Activated CD8-positive, alpha-beta memory T cell treated with anti-CD3 and anti-CD28 coated beads for 1 hour (primary cell): ENCODE data around the gene VARS1.
"Not testable (repeated sequence)": the region's sequence is repeated elsewhere in the genome, so short reads cannot be mapped to it uniquely, and the experiment has no call there.

ENCODE experiments used
- DNase-seq, 2 donors: peaks; one replicate each; pipeline ENCODE4 v3.0.0-alpha.2; 2020; ENCODE audit warnings: low read depth in 1 of 2; ENCODE audit errors: extremely low read depth in 1 of 2

Gene VARS1

DNA sequence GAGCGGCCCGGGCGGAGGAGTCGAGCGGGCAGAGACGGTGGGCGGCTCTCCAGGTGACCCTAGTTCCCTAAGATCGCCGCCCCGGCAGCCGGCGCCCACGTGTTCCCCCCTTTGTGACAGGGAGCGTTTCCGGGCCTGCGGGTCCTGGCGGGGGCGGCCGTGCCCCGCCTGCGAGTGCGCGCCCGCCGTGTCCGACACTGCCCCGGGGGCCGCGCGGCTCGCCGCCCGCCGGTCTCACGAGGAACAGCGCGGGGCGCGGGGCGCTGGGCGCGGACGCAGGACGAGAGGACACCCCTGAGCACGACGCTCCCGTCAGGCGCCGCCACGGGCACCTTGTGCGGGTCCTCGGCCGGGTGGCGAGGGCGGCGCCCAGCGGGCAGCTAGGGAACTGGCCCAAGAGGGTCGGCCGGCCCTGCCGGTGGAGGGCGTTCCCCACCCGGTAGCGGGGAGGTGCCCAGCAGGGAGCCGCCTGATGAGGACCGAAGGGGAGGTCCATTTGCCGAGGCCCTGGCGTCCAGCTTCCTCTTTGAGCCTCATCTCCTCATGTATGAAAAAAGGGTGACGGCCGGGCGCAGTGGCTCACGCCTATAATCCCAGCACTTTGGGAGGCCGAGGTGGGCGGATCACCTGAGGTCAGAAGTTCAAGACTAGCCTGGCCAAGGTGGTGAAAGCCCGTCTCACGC lies at the start of gene VARS1:
Gene VARS1 (minus strand): TSS at position 137 of the 683 bp plus-strand sequence. CDS start 535 bp downstream, outside the sequence.
- DNase-seq: peak; percentile 55 to 76

- no peak for DNase-seq
Observed at GRCh38 chr6:31844507-31844906, 49.0 kb upstream of the VARS1 start.

DNA sequence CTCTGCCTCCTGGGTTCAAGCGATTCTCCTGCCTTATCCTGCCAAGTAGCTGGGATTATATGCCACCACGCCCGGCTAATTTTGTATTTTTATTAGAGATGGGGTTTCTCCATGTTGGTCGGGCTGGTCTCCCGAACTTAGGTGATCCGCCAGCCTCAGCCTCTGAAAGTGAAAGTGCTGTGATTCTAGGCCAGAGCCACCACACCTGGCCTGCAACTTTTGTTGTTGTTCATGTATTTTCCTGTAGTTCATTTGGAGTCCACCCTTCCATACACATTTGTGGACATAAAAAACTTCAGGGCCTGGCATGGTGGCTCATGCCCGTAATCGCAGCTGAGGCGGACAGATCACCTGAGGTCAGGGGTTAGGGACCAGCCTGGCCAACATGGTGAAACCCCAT lies 46.5 kb upstream of the VARS1 start:
- no peak for DNase-seq

GRCh38 chr6:31839779-31840126 lies 44.2 kb upstream of the VARS1 start:
- not testable (repeated sequence) for DNase-seq

DNA sequence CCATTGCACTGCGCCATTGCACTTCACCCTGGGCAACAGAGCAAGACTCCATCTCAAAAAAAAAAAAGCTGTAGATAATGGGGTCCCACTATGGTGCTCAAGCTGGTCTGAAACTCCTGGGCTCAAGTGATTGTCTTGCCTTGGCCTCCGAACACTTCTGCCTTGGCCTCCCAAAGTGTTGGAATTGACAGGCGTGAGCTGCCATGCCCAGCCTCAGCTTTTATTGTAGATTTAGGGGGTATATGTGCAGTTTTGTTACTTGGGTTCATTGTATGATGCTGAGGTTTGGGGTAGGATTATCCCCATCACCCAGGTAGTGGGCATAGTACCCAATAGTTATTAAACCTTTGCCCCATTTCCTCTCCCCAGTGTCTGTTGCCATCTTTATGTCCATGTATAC lies 43.4 kb upstream of the VARS1 start:
- DNase-seq: no peak

DNA sequence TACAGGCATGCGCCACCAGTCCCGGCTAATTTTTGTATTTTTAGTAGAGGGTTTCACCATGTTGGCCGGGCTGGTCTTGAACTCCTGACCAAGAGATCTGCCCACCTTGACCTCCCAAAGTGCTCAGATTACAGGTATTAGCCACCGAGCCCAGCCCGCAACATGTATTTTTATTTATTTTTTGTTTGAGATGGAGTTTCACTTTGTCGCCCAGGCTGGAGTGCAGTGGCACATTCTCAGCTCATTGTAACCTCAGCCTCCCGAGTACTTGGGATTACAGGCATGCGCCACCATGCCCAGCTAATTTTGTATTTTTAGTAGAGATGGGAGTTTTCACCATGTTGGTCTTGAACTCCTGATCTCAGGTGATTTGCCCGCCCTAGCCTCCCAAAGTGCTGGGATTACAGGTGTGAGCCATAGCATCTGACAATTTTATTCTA lies 42.6 kb upstream of the VARS1 start:
- not testable (repeated sequence) for DNase-seq

DNA sequence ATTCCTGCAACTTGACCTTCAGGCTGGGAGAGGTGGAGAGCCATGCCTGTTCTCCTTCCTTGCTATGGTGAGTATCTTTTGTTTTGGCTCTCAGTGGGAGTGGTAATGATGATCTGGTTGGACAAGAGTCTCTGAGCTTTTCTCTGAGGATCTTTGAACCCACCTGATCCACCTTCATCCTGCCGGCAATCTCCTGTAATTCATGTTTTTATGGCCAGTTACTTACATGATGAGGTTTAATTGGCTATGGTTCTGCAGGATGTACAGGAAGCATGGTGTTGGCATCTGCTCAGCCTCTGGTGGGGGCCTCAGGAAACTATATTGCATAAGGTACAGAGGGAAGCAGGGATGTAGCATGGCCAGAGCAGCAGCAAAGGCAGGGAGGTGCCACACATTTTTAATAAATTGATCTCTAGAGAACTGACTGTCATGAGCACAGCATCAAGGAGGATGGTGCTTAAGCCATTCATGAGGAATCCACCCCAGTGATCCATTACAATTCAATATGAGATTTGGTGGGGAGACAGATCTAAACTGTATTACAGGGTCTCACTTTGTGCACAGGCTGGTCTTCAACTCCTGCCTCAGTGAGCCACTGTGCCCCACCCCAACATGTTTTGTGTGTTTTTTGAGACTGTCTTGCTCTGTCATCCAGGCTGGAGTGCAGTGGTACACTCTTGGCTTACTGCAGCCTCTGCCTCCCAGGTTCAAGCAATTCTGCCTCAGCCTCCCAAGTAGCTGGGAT lies 42.0 kb upstream of the VARS1 start:
- DNase-seq: no peak

DNA sequence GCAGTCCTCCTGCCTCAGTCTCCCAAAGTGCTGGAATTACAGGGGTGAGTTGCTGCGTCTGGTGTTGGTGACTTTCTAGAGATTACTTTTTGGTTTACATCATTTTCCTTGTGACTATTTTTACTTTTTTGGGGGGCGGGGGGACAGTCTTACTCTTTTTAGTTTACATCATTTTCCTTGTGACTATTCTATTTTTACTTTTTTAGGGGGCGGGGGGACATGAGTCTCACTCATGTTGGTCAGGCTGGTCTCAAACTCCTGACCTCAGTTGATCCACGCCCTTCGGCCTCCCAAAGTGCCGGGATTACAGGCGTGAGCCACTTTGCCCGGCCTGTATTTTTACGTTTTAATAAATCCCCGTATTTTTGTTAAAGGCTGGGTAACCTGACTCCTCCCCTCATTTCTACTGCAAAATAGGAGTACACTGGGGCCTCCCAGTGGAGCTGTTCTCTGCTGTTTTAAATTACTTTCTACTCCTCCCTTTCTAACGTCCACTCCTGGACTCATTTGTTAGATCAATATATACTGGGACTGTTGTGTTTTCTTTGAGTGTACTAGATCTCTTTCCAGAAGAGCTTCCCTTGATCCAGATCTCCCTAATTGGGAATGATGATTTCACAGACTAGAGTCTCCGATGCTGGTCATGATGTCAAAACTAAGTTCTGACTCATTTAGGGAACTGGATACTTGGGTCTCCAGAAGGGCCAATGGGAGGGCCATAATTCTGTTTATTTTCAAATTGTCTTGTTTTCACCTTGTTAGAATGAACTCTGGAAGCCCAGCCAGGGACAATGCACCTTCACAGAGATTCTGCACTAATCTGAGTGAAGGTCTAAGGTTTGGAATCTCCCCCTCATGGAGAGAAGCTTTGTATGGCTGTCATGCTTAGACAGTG lies 41.2 kb upstream of the VARS1 start:
- DNase-seq: no peak

DNA sequence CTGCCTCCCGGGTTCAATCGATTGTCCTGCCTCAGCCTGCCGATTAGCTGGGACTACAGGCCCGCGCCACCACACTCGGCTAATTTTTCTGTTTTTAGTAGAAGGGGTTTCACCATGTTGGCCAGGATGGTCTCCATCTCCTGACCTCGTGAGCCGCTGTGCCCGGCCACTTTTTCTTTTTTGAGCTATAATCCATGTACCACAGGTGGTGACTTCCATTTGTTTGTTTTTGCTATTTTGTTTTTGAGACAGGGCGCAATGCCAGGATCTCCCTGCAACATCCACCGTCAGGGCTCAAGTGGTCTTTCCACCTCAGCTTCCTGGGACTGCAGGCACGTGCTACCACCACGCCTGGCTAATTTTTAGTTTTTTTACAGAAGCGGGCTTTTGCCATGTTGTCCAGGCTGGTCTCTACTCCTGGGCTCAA lies 40.5 kb upstream of the VARS1 start:
- DNase-seq: no peak

DNA sequence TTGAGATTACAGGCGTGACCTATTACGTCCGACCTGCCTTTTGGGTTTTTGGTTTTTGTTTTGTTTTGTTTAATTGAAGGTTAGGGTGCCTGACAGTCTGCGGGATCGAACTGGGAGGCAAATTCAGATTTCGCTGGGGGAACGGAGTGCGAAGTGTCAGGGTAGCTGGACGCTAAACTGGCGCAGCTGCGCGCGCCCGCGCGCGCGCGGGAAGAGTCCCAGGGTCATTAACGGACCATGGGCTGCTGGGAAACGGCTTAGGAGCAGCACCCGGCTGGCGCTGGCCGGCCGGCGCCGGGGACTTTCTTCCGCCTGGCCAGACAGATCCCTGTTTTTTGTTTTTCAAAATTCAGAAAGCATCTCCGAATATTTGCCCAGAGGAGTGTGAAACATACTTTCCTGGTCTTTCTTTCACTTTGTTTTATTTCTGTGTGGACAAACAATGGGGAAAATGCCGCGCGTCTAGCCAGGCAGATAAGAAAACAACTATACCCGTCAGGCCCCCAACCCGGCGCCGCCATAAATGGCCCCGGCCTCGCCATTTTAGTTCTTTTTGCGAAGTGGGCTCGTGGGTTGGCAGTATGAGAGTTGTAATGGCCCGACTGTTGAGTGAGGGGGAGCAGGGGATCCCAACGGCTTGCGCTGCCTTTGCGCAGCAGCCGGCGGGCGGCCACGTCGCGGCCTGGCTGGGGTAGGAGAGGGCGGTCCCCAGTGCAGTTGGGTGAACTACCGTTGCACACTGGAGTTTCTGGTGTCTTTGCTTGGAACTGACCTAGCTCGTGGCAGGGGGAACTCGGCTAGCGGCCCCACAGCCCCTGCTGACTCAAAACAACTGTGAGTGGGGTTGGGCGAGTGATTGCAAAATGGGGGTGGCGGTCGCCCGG lies 39.1 kb upstream of the VARS1 start:
- DNase-seq: peak; percentile 60 to 69

- no peak for DNase-seq
Observed at GRCh38 chr6:31831350-31832215, 36.0 kb upstream of the VARS1 start.

GRCh38 chr6:31830886-31831335 lies 35.4 kb upstream of the VARS1 start:
- DNase-seq: no peak

DNA sequence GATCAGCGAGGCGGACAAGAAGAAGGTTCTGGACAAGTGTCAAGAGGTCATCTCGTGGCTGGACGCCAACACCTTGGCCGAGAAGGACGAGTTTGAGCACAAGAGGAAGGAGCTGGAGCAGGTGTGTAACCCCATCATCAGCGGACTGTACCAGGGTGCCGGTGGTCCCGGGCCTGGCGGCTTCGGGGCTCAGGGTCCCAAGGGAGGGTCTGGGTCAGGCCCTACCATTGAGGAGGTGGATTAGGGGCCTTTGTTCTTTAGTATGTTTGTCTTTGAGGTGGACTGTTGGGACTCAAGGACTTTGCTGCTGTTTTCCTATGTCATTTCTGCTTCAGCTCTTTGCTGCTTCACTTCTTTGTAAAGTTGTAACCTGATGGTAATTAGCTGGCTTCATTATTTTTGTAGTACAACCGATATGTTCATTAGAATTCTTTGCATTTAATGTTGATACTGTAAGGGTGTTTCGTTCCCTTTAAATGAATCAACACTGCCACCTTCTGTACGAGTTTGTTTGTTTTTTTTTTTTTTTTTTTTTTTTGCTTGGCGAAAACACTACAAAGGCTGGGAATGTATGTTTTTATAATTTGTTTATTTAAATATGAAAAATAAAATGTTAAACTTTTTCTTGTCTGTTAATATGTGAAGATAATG lies 34.2 kb upstream of the VARS1 start:
- no peak for DNase-seq

DNA sequence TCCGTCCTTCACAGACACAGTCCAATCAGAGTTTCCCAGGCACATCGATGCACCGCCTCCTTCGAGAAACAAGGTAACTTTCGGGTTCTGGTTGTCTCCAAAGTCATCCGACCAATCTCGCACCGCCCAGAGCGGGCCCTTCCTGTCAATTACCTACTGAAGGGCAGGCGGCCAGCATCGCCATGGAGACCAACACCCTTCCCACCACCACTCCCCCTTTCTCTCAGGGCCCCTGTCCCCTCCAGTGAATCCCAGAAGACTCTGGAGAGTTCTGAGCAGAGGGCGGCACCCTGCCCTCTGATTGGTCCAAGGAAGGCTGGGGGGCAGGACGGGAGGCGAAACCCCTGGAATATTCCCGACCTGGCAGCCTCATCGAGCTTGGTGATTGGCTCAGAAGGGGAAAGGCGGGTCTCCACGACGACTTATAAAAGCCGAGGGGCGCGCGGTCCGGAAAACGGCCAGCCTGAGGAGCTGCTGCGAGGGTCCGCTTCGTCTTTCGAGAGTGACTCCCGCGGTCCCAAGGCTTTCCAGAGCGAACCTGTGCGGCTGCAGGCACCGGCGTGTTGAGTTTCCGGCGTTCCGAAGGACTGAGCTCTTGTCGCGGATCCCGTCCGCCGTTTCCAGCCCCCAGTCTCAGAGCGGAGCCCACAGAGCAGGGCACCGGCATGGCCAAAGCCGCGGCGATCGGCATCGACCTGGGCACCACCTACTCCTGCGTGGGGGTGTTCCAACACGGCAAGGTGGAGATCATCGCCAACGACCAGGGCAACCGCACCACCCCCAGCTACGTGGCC lies 31.9 kb upstream of the VARS1 start, which contains the start of gene HSPA1B:
Gene HSPA1B (plus strand): TSS at position 453 of the 794 bp plus-strand sequence. CDS start 213 bp downstream, at position 666.
- DNase-seq: peak; percentile 58 to 79

GRCh38 chr6:31826793-31827285 lies 31.3 kb upstream of the VARS1 start:
- no peak for DNase-seq

DNA sequence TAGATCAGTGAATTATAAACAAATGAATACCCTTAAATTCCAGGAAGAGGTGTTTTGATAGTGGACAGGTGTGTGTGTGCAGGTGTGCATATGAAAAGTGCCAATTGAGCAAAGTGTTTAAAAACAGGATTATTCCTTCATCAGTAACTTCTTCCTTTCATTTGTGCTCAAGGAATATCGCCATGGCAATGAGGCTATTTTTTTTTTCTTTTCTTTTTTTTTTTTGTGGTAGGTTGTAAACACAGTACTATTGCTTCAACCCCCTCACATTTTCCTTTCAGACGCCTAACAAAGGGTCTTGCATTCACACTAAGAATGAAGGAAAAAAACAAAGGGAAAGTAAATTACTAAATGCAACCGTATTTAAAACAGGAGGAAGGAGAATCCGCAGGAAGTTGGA lies 30.0 kb upstream of the VARS1 start:
- DNase-seq: no peak

DNA sequence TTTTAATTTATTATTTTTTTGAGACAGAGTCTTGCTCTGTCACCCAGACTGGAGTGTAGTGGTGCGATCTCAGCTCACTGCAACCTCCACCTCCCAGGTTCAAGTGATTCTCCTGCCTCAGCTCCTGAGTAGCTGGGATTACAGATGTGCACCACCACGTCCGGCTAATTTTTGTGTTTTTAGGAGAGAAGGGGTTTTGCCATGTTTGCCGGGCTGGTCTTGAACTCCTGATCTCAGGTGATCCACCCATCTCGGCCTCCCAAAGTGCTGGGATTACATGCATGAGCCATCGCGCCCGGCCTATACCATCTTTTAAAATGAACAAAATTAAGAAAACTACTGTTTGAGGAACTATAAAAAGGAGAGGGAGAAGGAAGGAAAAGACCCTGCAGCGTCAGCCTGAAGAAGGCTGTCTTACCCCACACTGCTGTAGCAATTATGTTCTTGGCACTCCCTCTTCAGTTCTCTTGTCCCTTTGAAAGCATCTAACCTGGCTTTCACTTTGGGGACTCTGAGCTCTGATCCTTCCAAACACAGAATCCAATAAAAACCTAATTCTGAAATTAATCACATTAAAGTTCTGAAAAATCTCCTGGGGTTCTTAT lies 28.1 kb upstream of the VARS1 start:
- not testable (repeated sequence) for DNase-seq
